Suppressor macrophage treated with lipopolysaccharide for 1 hour (primary cell): ENCODE data around the gene CD83.

Experiments
- DNase-seq, 3 donors: peaks; one replicate each; pipeline ENCODE4 v3.0.0-alpha.2; 2020 to 2022

CD83 gene

DNA sequence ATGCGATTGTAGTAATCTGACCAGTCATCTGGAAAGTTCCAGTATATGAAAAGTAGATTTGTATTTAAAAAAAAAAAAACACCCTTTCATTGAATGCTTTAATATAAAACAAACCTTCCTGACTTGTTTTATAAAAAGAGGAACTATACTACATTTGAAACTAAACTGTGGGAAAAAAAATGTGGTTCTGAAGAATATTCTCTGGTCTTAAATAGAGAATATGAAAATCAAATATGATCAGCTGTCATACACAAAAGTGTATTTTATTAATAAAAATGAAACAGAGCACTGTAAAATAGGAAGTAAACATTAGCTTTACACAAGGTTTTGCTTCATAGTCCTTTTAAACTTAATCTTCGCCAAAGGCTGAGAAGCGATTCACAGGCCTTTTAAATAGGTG is 25.3 kb upstream of the CD83 start:
- peak in 2 of 3 donors; percentile 44 to 59 for DNase-seq

DNA sequence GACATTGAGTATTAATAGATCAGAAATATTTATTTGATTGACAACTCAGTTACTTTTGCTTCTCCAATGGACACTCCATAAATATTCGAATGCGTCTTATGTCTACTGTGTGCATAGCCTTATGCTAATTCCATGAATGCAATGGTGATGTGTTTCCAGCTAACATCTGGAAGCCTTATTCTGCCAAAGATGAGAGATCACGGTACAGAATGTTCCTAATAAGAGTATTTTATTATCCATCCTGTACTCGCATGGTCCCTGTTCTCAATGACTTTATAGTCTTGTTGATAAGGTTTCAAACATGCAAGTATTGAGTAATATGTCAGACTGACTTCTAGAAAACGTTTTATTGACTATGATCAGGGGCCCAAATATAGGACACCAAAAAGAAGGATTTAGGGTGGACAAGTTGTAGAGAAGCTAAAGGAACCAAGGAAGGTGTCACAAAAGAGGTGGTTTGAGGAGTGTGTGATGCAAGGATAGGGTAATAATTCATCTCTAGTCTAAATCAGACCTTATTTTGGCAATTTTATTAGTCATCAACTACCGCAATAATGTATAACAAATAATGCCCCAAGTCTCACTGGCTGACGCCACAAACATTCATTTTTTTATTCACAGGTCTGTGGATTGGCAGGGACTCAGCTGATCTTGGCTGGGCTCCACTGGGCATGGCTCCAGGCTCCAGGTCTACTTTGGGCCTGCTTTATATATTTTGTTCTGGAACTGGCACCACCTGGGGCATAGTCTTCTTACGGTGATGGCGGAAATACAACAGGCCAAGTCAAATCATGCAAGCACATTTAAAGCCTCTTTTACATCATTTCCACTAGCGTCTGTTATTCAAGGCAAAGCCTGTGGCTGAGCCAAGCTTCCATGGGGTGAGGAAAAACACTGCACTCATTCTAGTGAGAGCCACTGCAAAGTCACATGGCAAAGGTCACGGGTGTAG is 24.5 kb upstream of the CD83 start:
- peak in 1 of 3 donors; percentile 26 for DNase-seq

- no peak for DNase-seq
Measured at GRCh38 chr6:14094721-14095120, 22.9 kb upstream of the CD83 start.

GRCh38 chr6:14095437-14095836 is 22.1 kb upstream of the CD83 start:
- DNase-seq: peak in 2 of 3 donors; percentile 57

GRCh38 chr6:14100138-14100537 is 17.4 kb upstream of the CD83 start:
- peak; percentile 66 to 83 (median 74) for DNase-seq

DNA sequence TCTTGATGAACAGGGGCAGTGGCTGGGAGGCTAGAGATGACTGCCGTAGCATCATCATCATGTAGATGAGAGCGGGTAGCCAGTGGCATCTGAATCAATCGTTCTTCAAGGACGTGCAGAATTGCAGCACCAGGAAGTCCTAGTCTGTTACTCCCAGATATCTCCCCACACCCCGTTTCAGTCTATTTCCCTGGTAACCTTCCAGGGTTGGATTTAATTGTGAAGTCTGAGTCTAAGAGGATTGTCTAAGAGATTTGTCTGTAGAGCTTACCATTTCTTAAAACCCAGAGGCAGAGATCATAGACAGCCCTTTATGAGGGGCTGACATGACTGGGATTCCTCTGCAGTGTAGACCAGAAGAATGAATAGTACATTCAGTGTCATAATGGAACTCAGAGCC is 16.6 kb upstream of the CD83 start:
- DNase-seq: no peak

DNA sequence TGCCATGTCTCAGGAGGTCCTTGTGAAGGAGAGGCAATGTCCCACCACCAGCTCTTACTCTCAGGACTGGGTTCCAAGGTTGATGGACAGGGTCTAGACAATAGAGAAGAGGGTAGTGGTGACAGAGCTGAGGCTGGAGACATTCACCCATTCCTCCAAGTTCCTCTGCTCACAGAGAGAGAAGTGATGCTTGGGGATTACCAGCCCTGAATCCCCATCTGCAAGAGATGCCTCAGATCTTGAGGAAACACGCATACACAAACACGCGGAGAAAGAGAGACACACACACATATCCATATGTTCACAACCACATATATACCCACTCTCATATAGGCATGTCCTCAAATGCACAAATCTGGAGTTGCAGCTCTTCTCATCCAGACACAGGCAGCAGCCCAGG is 15.2 kb upstream of the CD83 start:
- DNase-seq: peak; percentile 59 to 64 (median 61)

DNA sequence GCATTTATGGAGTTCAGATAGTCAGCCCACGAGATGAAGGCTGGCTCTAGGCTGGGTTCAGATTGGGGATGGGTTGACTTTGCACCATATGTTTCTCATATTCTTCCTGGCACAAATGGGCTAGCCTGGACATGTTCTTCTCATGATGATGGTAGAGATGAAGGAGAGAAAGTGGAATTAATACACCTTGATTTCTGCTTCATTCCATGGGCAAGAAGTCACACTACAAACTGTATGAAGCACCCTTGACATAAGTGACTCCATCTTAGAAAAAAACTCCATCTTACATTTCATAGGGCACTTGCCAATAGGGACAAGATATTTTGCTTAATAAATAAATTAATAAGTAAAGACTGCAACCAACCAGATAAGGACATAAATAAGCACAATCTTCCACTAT is 12.0 kb upstream of the CD83 start:
- no peak for DNase-seq

- DNase-seq: no peak
Measured at GRCh38 chr6:14107000-14107399, 10.6 kb upstream of the CD83 start.

DNA sequence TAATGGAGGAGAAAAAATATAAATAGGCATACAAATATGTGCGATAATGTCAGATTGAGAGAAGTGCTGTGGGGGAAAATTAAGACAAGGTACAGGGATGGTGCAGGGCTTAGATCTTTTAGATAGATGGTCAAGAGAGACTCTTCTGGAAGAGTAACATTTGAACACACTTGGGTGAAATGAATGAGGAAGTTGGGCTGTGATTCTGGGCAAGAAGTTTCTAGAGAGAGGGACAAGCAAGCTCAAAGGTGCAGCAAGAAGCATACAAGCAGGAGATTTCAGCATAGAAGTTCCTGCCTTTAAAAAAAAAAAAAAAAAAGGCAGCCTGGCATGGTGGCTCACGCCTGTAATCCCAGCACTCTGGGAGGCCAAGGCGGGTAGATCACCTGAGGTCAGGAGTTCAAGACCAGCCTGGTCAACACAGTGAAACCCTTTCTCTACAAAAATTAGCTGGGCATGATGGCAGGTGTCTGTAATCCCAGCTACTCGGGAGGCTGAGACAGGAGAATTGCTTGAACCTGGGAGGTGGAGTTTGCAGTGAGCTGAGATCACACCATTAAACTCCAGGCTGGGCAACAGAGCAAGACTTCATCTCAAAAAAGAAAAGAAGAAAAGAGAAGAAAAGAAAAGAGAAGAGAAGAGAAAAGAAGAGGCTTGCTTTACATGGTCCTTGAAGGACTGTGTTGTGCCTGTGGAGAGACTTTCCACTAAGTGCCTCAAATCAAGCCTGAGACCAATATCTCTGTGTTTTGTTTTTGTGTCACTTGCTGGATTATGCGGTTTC is 9.7 kb upstream of the CD83 start:
- DNase-seq: peak in 2 of 3 donors; percentile 17 to 45

GRCh38 chr6:14108571-14109410 is 8.8 kb upstream of the CD83 start:
- DNase-seq: peak; percentile 94 to 98 (median 96)

GRCh38 chr6:14109411-14109826 is 8.2 kb upstream of the CD83 start:
- DNase-seq: no peak

GRCh38 chr6:14110001-14110818 is 7.4 kb upstream of the CD83 start:
- DNase-seq: peak in 2 of 3 donors; percentile 19

GRCh38 chr6:14113976-14114375 is 3.6 kb upstream of the CD83 start:
- peak; percentile 29 to 72 (median 72) for DNase-seq

DNA sequence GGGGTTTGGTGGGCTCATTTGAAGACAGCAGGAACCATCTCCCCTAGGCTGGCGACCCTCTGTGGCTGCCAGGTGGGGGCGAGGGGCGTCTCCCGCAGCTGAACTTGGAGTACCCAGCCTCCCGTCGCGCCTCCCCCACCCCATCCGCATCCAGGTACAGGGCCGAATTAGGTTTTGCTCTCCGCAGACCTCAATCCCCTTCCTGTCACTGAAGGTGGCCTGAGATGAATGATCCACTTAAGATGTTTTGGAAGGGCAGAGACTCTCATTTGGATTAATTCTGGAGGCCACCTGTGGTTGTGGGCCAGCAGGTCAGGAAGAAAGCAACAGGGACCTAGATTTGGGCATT is 493 bp downstream of the CD83 start:
- DNase-seq: no peak

DNA sequence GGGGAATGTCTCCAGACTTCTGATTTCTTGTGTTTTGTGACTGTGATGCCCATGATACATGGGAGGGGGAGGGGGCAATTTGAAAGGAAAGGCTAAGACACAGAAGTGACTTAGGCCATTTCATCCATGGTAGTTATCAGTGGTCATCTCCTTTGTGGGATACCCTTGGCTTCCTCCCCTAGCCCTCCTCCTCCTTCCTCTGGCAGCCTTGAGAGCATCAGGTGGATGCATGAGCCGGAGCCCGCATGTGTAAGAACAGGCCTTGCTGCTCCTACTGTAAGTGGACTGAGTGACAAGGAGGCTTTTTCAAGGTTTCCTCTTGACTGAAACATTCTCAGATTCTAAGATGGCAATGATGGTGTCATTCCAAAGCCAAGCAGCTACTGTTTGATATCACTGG is 874 bp downstream of the CD83 start:
- DNase-seq: peak in 2 of 3 donors; percentile 28 to 37

DNA sequence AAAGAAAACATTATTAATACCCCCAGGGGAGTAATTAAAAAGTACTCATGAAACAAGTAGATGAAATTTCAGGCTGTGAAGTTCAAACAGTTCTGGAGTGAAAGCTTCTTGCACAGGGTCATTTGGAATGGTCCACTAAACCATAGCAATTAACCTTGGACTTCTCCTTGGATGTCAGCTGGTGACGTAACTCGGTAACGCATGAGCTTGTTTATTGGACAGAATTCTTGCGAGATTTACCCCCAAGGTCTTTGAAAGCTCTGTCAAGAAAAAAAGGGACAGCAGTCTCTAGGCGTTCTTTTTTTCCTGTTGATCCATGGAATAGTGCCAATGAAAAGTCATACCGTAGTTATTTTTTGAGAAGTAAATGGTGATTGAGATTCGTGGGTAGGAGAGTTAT is 2.2 kb downstream of the CD83 start:
- peak; percentile 52 to 65 (median 56) for DNase-seq

DNA sequence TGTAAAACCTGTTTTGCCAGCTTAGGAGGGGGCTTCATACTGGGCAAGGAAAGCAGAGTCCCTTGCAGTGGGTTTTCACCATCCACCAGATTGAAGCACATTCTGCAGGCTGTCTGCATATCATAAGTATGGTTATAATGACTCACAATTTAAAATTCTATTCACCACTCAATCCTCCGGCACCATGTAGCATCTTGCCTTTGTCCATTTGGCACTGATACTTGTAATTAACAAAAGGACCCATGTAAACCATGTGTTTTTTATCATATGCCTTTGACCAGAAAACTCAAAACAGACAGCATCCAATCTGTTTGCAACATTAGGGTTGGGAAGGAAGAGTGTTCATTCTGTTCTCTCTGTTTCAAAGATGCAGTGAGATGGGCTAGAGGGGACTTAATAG is 3.0 kb downstream of the CD83 start:
- peak; percentile 17 to 53 (median 42) for DNase-seq

DNA sequence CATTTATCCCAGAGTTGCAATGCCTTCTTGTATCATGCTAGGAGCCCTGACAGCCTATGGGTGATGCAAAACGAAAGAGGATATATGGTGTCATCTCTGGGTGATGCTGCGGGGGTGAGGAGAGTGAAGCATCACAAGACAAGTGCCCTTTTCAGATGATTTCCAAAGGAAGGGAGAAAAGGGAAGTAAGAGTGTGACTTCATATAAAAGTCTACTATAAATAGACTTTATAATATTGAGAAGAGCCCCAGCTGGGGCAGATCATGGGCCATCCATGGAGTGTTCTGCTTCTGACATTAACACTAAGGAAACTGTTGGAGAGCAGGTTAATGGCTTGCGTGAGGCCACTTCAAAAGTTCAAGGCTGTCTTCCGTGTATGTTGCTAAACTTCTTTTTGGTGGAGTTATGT is 4.4 kb downstream of the CD83 start:
- DNase-seq: peak; percentile 93 to 99 (median 97)

DNA sequence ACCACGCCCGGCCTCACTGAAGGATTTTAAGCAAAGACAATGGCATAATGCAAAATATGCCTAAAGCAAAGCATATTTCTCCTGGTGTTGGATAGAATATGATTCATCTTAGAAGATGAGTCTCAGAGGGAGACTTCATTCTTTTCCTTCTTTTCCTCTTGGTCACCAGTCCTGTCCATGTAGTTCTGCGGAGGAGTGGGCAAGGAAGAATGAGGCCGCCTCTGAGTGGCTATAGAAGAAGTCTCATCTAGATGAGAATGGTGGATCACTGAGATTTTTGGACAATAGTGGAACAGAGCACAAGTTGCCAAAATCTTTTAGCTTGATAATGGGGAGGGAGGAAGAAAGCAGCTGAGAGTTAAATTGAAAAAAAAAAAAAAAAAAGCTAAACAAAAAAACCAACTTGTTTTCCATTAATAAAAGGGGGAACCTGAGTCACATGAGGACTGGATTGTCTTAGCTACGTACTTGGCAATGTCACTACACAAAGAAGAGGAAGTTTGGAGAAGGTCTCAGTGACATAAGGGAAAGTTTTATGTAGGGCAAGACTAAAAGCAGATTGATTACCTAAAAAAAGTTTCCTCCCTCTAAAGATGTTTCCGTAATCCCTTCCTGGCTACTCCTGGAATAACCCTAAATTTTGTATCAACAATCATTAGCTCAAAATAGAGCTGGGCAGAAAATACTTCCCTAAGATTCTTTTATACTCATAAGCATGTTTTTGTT is 6.0 kb downstream of the CD83 start:
- peak; percentile 86 to 98 (median 94) for DNase-seq

DNA sequence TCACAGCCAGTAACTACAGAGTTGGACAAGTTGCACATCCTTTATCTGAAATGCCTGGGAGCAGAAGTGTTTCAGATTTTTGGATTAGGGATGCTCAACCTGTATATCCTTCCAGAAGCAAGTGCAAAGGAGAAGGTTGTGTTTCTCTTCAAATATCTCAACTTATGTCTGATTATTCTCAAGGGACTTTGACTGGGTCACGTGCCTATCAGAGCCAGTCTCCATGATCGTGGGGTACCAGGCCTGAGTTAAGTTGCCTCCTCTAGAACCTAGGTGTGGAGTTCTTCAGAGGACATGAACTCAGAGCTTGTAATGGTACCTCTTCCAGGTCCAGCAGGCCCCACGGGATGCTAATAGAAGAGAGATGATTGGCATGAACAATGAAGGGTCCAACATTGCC is 7.8 kb downstream of the CD83 start:
- DNase-seq: peak in 2 of 3 donors; percentile 17 to 22
